GM19193 (cell line): ENCODE measurements around the gene GAS6.

Experiments used
- POLR2A ChIP-seq: IDR thresholded peaks from 4 replicates; pipeline ENCODE4 v1.6.1; 2011; ENCODE audit not compliant: insufficient read depth, insufficient read length; ENCODE audit errors: extremely low read depth

The GAS6 gene

DNA sequence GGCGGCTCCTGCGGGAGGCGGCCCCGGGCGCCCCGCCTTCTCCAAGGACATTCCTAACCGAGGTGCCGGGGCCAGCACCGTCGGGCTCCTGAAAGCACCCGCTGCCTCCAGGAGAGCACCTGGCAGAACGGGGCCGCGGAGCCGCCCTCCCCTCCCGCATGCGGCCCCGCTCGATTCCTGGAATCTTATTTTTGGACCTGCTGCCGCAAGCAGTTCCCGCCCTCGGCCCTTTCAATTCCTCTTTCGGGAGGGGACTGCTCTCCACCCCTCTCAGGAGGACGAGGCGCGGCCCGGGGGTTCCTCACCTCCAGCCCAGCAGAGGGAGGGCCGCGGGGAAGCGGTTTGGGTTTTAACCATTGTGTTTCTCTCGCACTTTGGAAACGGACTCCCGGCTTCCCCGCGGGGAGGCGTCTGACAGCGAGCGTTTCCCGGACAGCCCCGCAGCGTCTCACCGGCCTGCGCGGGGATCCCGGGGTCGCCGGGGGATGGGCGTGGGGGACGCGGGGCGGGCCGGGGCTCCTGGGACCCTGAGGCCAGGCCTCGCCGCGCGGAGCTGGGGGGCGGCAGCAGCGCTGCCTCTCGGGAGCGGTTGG lies 849 bp downstream of the GAS6 start:
- no peak for TF ChIP-seq POLR2A

DNA sequence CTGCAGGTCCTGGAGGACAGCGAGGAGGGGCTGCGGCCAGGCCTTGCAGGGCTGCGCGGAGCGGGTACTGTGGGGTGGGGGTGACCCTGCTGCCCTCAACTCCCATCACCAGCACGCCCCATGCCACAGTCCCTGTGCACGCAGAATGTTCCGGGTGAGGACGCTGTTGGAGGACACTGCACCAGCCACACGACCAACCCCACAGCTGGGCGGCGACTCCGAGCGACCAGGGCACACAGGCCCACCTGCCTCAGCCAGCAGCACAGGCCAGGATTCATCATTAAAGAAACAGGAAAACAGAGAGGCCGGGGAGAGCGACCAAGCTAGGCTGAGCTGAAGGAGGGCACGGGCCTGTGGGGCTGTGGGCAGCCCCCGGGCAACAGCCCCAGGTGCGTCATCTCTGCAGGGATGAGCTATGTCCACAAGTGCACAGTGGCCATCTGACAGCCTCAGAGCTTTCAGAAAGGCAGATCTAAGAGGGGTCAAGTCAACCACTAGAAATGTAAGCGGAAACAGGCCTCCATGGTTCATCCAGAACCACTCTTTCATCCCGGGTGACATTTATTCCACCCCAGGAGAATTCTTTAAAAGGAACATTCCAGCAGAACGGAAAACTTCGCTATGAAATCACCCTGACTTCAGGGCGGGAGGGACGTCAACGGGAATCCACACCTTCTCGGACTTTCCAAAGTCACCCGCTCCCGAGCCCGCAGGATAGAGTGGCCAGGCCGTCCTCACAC lies 1.5 kb downstream of the GAS6 start:
- no peak for TF ChIP-seq POLR2A

DNA sequence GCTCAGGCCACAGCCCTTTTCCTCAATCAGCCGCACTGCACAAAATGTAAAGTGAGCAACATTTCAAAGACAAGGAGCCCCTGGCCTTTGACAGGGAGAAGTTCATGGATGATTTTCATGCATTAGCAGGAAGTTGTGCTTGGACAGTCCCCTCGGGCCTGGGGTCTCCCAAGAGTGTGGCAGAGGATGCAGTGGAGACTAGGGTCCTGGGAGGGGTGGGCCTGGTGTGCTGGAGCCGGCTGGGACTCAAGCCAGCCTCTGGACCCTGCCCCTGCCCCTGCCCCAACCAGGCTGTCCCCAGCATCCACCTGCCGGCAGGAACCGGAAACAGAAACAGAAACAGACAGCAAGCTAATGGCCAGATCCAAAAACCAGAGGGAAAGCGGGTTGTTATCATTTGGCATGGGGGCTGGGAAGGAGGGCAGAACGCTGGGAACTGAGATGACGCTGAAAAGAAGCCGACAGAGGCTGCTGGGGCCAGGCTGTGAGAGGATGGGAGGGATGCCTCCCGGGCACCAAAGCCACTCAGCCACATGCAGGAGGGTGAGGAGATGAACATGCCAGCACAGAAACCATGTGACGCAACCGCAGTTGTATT lies 2.3 kb downstream of the GAS6 start:
- no peak for TF ChIP-seq POLR2A

DNA sequence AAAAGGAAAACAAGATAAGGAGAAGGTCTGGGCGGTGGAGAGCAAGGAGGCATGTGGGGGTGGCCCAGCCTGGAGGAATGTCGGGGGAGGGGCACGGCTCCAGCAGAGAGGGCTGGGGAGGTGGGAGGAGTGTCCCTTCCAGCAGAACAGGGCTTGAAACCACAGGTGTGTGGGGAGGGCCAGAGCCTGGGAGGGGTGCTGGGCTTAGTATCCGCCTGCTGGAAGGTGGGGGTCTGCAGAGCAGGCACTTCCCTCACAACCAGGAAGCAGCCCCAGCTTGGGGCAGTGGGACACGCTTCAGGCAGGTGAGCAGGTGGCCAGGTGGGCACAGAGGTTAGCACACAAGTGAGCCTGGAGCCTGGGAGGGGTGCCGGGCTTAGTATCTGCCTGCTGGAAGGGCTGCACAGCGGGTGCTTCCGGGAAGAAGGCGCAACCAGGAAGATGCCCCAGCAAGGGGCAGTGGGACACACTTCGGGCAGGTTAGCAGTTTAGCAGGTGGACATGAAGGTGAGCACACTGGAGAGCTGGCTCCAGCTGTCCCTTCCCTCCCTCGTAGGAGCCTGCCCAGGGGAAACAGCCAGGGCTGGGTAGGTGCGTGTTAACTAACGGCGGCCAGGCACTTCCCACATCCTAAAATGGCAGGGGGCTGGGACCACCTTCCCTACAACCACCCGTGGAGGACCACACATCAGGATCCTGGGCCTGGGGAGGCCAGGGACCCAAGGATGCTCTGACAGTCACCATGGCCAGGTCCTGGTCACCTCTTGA lies 3.0 kb downstream of the GAS6 start:
- no peak for TF ChIP-seq POLR2A

DNA sequence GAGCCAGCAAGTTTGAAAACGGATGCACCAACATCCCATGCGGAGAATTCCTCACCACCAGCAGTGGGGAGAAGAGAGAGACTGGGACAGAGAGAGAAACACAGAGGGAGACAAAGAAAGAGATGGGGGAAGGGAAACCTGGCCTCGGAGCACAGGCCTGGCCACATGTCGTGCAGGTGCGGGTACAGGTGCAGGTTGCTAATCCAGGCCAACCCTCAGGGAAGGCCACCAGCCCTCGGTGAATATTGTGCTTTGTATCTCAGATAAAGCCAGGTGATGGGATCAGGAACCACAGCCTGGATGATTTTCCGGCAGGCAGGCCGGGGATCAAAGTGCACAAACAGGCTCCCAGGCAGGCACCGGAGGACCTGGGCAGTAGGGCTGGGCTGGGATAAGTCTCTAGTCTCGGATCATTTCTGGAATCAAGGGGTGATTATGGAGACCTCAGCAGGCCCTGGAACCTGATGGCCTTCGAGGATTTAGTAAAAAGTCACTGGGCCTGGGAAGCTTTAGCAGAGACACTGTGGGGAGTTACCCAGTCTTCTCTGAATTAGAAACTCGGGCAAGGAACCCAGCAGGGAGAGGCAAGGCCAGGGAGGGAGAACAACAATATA lies 3.7 kb downstream of the GAS6 start:
- no peak for TF ChIP-seq POLR2A

DNA sequence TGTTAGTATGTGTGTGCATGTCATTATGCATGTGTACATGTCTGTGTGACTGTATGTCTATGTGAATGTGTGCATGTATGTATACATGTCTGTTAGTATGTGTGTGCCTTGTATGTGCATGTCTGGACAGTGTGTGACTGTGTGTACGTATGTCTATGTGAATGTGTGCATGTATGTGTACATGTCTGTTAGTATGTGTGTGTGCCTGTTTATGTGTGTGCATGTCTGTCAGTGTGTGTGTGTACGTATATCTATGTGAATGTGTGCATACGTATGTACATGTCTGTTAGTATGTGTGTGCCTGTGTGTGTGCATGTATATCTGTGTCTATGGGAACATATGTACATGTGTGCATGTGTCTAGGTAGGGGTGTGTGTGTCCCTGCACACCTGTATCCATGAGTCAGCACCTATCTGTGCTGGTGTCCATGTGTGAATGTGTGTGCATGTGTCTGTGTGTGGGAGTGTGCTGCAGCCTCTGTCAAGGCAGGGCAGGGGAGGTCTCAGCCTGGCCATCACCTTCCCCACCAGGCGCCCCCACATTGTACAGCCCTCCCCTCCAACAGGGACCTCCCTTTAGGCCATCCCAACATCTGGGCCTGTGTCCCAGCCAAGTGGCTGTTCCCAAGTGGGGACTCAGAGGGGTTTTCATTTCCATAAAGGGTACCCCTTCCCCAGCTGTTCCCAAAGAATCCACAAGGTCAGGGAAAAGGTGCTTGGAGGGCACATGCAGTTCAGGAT lies 4.4 kb downstream of the GAS6 start:
- TF ChIP-seq POLR2A: no peak

DNA sequence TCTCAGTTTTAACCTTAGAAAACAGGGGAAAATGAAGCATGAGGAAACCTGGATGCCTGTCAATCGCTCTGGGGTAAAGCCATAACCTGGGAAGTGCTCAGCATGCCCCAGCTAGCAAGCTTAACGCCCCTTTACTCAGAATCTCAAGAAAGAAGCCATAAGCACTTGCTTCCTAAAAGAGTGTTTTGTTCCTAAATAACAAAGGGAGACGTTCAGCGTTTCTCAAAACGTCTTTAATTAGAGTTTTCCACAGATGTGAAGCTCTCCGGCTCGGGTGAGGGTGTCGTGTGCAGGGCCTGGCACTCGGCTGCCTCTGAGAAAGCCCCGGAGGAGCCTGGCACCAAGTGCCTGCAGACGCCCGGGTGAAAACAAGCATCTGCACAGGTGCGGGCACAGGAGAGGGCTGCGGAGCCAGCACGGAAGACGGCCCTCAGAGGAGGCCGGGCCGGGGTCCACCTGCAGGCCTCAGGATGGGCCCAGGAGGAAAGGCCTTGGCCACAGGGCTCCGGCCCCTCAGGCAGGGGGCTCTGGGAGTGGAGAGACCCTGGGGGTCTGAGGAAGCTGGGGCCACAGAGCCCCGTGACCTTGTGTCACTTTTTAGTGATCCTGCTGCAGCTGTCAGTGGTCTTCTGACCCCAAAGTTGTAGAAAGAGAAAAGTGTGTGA lies 6.2 kb downstream of the GAS6 start:
- no peak for TF ChIP-seq POLR2A

DNA sequence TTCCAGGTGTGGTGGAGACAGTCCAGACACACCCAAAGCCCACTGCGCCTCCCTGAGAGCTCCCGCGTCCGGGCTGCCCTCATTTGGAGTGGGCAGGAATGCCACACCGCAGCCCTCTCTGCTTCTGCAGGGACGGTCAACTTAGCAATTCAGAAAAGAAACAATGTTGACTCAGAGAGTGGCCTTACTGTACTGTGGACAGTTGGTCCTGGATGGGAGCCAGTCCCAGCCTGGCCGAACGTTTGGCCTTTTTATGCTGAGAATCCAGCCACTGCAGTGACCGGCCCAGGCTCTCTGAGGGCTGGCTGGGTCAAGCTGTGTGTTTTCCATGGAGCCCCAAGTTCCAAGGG lies 7.2 kb downstream of the GAS6 start:
- no peak for TF ChIP-seq POLR2A

DNA sequence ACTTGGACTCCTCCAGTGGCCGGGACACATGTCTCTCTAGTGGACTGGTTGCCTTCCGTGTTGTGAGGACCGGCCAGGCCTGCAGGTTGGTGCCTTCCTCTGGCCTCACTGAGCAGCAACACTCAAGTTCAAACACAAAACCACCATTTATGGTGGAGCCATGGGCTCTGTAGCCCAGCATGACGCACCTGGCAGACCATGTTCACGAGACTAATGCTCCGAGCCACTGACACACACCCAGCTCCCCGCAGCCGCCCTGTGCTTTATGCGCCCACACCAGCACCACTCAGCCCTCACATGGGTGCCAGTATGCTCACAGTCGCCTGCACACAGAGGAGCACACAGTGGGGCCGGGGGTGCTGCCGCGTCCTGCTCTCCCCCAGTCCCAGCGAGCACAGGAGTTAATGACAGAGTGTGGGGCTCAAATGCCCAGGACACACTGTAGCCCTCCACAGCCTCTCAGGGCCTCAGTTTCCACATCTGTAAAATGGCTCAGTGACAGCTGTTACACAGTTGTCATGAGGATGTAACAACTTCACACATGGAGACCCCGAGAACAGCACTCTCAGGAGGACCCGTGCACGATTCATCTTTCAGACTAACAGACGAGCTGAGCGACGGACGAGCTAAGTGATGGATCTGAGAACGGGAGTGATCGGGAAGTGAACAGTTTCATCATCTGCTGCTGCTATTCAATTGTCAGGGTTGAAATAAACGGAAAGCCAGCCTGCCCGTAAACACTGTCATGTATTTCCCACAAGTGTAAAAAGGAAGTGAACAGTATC lies 7.8 kb downstream of the GAS6 start:
- no peak for TF ChIP-seq POLR2A

DNA sequence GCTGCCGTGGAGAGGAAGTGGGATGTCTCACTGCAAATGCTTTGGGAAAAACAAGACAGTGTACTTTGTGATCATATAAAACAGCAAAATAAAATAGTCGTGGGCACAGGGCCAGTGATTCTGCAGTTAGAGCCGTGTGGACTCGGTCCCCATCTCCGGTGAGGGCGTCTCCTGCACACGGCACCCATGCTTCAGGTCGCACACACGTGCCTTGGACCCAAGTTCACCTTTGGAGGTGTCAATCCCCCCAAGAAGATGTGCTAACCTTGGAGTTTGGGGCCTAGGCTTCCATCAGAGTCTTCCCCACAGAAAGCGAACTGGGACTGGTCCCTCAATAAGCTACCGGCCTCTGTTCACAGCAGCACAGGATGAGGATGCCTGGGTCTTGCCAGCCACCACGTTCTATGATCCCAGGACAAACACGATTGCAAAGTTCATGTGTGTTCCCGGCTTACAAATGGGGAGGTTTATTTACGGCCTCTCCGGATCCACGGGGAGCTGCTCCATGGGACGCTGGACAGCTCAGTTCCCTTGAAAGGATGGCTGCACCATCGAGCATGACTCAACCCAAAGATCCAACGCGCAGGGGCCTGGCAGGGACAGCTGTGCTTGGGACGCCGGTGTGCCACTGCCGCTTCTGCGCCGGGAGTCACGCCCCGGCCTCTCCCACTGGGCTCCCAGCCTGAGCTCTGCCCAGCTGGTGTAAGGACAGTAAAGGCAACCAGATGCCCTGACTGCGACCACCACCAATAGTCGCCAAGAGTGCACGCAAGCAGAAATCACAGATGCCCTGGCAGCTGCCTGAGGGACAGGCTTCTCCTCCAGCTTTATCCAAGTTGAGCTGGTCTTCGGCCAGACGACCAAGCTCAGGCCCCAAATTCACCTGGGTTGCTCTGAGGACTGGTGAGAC lies 8.6 kb downstream of the GAS6 start:
- TF ChIP-seq POLR2A: no peak

DNA sequence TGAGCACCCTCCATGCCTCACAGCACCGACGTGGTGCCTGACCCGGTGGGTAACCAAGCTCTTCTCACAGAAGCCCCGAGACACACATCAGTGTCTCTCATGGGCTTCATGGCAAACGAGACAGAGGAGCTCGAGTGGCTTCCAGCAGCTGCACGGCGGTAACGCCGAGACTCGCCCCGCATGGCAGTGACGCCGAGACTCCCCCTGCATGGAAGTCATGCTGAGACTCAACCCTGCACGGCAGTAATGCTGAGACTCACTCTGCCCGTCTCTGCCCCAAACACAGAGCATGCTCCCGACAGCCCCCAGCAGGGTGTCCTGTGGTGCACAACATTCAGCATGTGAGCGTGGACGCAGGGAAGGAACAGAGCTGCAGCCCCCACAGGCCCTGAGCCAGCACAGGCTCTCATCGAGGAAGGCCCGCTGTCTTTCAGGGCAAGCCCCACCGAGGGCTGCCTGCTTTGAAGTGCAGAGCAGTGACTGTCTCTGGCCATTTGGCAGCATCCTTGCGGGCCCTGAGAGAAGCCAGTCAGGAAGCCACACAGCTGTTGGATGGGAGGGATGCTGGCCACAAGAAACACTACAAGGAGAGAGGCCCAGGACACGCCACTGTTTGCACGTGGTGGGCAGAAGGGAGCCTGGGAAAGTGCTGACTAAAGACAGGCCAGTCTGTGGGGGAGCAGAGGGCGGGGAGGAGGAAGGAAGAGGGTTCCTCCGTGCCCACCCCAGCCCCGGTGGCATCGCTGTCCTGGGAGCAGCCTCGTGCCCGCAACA lies 9.5 kb downstream of the GAS6 start:
- TF ChIP-seq POLR2A: no peak
